ENCODE data around the gene RAPGEF6.

- TF ChIP-seq POLR2AphosphoS5 (IDR thresholded peaks at IDR 0.05) (no peak), CTCF (IDR thresholded peaks at IDR 0.05; ENCODE audit: poor library complexity, severe bottlenecking) (no peak), MXI1 (conservative IDR thresholded peaks at IDR 0.05; ENCODE audit: poor library complexity, severe bottlenecking) (no peak), EZH2 (IDR thresholded peaks at IDR 0.05; ENCODE audit: borderline replicate concordance, insufficient read depth, low read length, poor library complexity, severe bottlenecking) (no peak)
Measured at GRCh38 chr5:131406076-131406475, 229.0 kb downstream of the RAPGEF6 start.

Measured in neural cell (in vitro differentiated cells).